GM12892 (cell line): Measurements from ENCODE around the gene RNF126.
A peak's percentile ranks its signal among the peaks of the same experiment; 100 is the strongest.
"Not testable (repeated sequence)": the region's sequence is repeated elsewhere in the genome, so short reads cannot be mapped to it uniquely, and the experiment has no call there.

Experiments used
- DNase-seq: peaks from one replicate; pipeline ENCODE4 v3.0.0; 2011; ENCODE audit not compliant: insufficient read length
- FAIRE-seq: peaks from 2 replicates; lab custom pipeline; 2011; peaks lifted over from hg19 to GRCh38; lab: Jason Lieb, UNC
- POLR2A ChIP-seq: IDR thresholded peaks from 2 replicates; pipeline ENCODE4 v1.6.1; 2011; ENCODE audit warnings: low read depth, low read length, control low read depth
- POLR2AphosphoS5 ChIP-seq: IDR thresholded peaks from 2 replicates; pipeline ENCODE4 v1.6.1; 2011; ENCODE audit warnings: low read depth, low read length, control low read depth
- TAF1 ChIP-seq: IDR thresholded peaks from 2 replicates; pipeline ENCODE4 v1.6.1; 2011; ENCODE audit warnings: low read depth, mild to moderate bottlenecking, control low read depth, low read length, borderline replicate concordance

The RNF126 gene

GRCh38 chr19:604355-604754, 58.7 kb downstream of the RNF126 start:
- peak; percentile 57 for DNase-seq
- FAIRE-seq = peak; percentile 46

DNA sequence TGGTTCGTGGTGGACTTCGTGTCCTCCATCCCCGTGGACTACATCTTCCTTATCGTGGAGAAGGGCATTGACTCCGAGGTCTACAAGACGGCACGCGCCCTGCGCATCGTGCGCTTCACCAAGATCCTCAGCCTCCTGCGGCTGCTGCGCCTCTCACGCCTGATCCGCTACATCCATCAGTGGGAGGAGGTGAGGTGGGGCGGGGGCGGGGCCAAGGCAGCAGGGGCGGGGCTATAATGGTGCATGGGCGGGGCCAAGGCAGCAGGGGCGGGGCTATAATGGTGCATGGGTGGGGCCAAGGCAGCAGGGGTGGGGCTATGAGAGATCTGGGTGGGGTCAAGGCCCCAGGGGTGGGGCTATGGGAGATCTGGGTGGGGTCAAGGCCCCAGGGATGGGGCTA, 59.2 kb downstream of the RNF126 start:
- not testable (repeated sequence) for FAIRE-seq, DNase-seq

More at GRCh38 chr19:604355-604754, 58.7 kb downstream of the RNF126 start:
- TF ChIP-seq POLR2AphosphoS5 (no peak), POLR2A (no peak), TAF1 (no peak)

GRCh38 chr19:603302-603639, 59.7 kb downstream of the RNF126 start:
- not testable (repeated sequence) for DNase-seq, FAIRE-seq

GRCh38 chr19:602391-603301, 60.4 kb downstream of the RNF126 start:
- TF ChIP-seq POLR2A (no peak), POLR2AphosphoS5 (no peak), TAF1 (no peak)

DNA sequence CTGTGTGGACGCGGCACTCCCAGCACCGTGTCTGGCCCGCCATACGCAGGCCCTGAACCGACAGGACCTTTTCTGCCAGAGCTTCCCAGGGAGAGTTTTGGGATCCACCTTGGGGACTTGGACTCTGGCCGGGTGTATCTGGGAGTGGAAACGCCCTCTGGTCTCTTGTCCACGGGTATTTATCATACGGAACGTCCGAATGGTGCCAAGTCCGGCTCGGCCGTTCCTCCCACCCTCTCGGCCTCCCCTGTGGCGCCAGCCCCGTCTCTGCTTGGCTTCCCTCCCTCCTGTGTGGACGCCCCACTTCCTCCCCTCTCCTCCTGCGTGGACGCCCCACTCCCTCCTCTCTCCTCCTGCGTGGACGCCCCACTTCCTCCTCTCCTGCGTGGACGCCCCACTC, 61.2 kb downstream of the RNF126 start:
- FAIRE-seq (no peak), DNase-seq (no peak)
- TF ChIP-seq TAF1 = no peak

More at GRCh38 chr19:602391-603301, 60.4 kb downstream of the RNF126 start:
- DNase-seq (no peak), FAIRE-seq (no peak)

- no peak for FAIRE-seq
- TF ChIP-seq POLR2A = no peak
- no peak for TF ChIP-seq POLR2AphosphoS5
- TF ChIP-seq TAF1 = no peak
- DNase-seq = no peak
Measured at GRCh38 chr19:601310-601709, 61.7 kb downstream of the RNF126 start.
